Globus pallidus (tissue), 1 donor: ENCODE data around the gene COL7A1.
"Not testable (repeated sequence)": the region's sequence is repeated elsewhere in the genome, so short reads cannot be mapped to it uniquely, and the experiment has no call there.

Source experiments
- DNase-seq: peaks from one replicate; pipeline ENCODE4 v3.0.0-alpha.2; 2015; ENCODE audit warnings: low spot score

The COL7A1 gene

GRCh38 chr3:48563382-48563918 is 31.7 kb downstream of the COL7A1 start, which contains the start of gene UCN2:
UCN2 (minus strand) TSS chr3:48563781; CDS start chr3:48563124, 657 bp downstream.
- no peak for DNase-seq

GRCh38 chr3:48562367-48563095 is 32.6 kb downstream of the COL7A1 start:
- no peak for DNase-seq

- no peak for DNase-seq
Observed at GRCh38 chr3:48561045-48561736, 33.9 kb downstream of the COL7A1 start.

GRCh38 chr3:48560648-48561018 is 34.5 kb downstream of the COL7A1 start:
- no peak for DNase-seq

- DNase-seq = no peak
Observed at GRCh38 chr3:48558493-48559134, 36.5 kb downstream of the COL7A1 start.

- peak; percentile 99 for DNase-seq
Observed at GRCh38 chr3:48556796-48557626, 38.1 kb downstream of the COL7A1 start, which contains the start of gene PFKFB4. PFKFB4 (minus strand) TSS chr3:48556803; CDS start chr3:48556777, 26 bp downstream.

GRCh38 chr3:48555949-48556795 is 39.0 kb downstream of the COL7A1 start:
- DNase-seq = no peak

GRCh38 chr3:48555231-48555948 is 39.7 kb downstream of the COL7A1 start:
- no peak for DNase-seq

- DNase-seq = no peak
Observed at GRCh38 chr3:48553886-48554845, 41.0 kb downstream of the COL7A1 start.

GRCh38 chr3:48553361-48553760 is 41.8 kb downstream of the COL7A1 start:
- no peak for DNase-seq

- DNase-seq = no peak
Observed at GRCh38 chr3:48552111-48552951, 42.8 kb downstream of the COL7A1 start.

- not testable (repeated sequence) for DNase-seq
Observed at GRCh38 chr3:48551651-48552050, 43.5 kb downstream of the COL7A1 start.

GRCh38 chr3:48548729-48549705 is 46.1 kb downstream of the COL7A1 start:
- peak; percentile 84 for DNase-seq

- DNase-seq = no peak
Observed at GRCh38 chr3:48548126-48548525, 47.0 kb downstream of the COL7A1 start.

GRCh38 chr3:48546203-48546829 is 48.8 kb downstream of the COL7A1 start:
- no peak for DNase-seq

- no peak for DNase-seq
Observed at GRCh38 chr3:48544141-48544540, 51.0 kb downstream of the COL7A1 start.
